H1 (cell line): ENCODE data around the gene CDH15. TPM values are rescaled to one million over a fixed set of nuclear protein-coding genes. Genes with fewer than 3 reads are reported as not detected.

Source experiments
- NANOG ChIP-seq: IDR thresholded peaks from 2 replicates; pipeline ENCODE4 v1.6.1; 2011; ENCODE audit warnings: low read length, low read depth, mild to moderate bottlenecking, inconsistent platforms; ENCODE audit not compliant: insufficient read depth, poor library complexity, severe bottlenecking
- SAP30 ChIP-seq: fragments of 300-600 bp; sonication (generic); IDR thresholded peaks from 2 replicates; pipeline ENCODE4 v1.7.1; 2012; ENCODE audit warnings: low read length, moderate library complexity, mild to moderate bottlenecking, inconsistent platforms; ENCODE audit not compliant: insufficient read depth, insufficient replicate concordance
- TBP ChIP-seq: IDR thresholded peaks from 2 replicates; pipeline ENCODE4 v1.6.1; 2011; ENCODE audit warnings: low read depth, low read length, improper control_type of control experiment
- TCF12 ChIP-seq: IDR thresholded peaks from 2 replicates; pipeline ENCODE4 v1.6.1; 2011; ENCODE audit warnings: low read depth, mild to moderate bottlenecking, low read length
- polyA plus RNA-seq, 7 experiments: library from polyadenylated mRNA; depleted of rRNA in 3 of 7; stranded (reverse) in 5 of 7; unstranded in 2 of 7; fragments of >200 nt in 5 of 7; fragments of 200-250 nt in 2 of 7; gene quantifications; 1 replicate in 5 of 7; 2 replicates in 1 of 7; 4 replicates in 1 of 7; pipeline versions ENCODE4 v1.2.1 to v1.2.3, GENCODE V29; 2011 to 2013; ENCODE audit warnings: missing spikeins in 2 of 7, mixed read lengths in 2 of 7
- total RNA-seq: library from RNA; stranded (reverse); fragmentation: NEBNext Ultra II Directional; extraction: Animal tissue kit (Norgen Biotek cat#: 25700); gene quantifications from 2 replicates; pipeline ENCODE4 v1.2.1, GENCODE V29; 2021

The CDH15 gene
- total and polyA plus RNA-seq, 2 of the 8 experiments (the other 6 are each of a cell fraction or from before 2014, with no cell fraction given): 0.50 to 0.82 TPM

DNA sequence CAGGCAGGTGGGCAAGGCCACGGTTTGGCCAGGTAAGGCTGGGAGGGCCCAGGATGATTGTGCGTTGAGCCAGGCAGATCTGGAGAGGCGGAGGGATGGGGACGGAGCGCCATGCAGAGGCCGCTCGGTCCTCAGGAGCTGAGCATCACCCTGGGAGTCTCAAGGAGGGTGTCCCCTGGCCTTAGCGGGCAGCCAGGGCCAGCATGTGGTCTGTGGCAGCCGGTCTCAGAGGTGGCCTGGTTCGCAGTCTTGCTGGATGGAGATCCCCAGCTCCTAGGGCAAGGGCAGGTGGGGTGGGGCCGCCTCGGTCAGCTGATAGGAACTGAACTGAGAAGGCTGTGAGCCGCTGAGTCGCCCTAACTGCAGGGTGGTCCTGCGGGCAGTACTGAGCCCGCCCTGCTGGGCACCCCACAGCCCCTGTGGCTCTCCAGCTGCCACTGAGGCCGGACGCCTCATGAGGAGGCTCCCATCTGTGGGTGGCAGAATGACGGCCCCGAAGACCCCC lies 11.6 kb upstream of the CDH15 start (continued):
- no peak for TF ChIP-seq NANOG
- TF ChIP-seq SAP30: no peak
- no peak for TF ChIP-seq TCF12
- TF ChIP-seq TBP: no peak
